Renal cortical epithelial cell (primary cell): ENCODE results near the gene PRC1. TPM values are rescaled to one million over a fixed set of nuclear protein-coding genes. Genes with fewer than 3 reads are reported as not detected.
"Not testable (repeated sequence)": the region's sequence is repeated elsewhere in the genome, so short reads cannot be mapped to it uniquely, and the experiment has no call there.

Source experiments
- DNase-seq: peaks from one replicate; pipeline ENCODE4 v3.0.0-alpha.2; 2011; ENCODE audit warnings: low read depth
- total RNA-seq: library from RNA; depleted of rRNA; stranded (reverse); fragments of >200 nt; gene quantifications from 2 replicates; pipeline ENCODE4 v1.2.3, GENCODE V29; 2014

PRC1 gene
- total RNA-seq, 1 donor from 2014 or later = 18.4 TPM

- DNase-seq = peak; percentile 63
Observed at GRCh38 chr15:90934949-90935751, 59.2 kb downstream of the PRC1 start, which contains the start of gene UNC45A. TSS of gene UNC45A (plus strand) at chr15:90935285. CDS start at chr15:90935325, 40 bp downstream.

GRCh38 chr15:90934256-90934948 is 59.9 kb downstream of the PRC1 start:
- peak; percentile 73 for DNase-seq

GRCh38 chr15:90933301-90933700 is 61.0 kb downstream of the PRC1 start:
- no peak for DNase-seq

GRCh38 chr15:90932660-90932991 is 61.7 kb downstream of the PRC1 start:
- DNase-seq = no peak

- peak; percentile 61 for DNase-seq
Observed at GRCh38 chr15:90931828-90932659, 62.3 kb downstream of the PRC1 start, which contains the start of gene HDDC3. TSS of gene HDDC3 (minus strand) at chr15:90932549. CDS start at chr15:90932540, 9 bp downstream.

- no peak for DNase-seq
Observed at GRCh38 chr15:90931575-90931827, 62.8 kb downstream of the PRC1 start.

- no peak for DNase-seq
Observed at GRCh38 chr15:90930861-90931574, 63.3 kb downstream of the PRC1 start.

- no peak for DNase-seq
Observed at GRCh38 chr15:90929246-90930019, 64.9 kb downstream of the PRC1 start.

GRCh38 chr15:90928106-90928505 is 66.2 kb downstream of the PRC1 start:
- DNase-seq = not testable (repeated sequence)

- not testable (repeated sequence) for DNase-seq
Observed at GRCh38 chr15:90926766-90927165, 67.6 kb downstream of the PRC1 start.

GRCh38 chr15:90924375-90924774 is 70.0 kb downstream of the PRC1 start:
- no peak for DNase-seq

- DNase-seq = not testable (repeated sequence)
Observed at GRCh38 chr15:90922712-90923322, 71.5 kb downstream of the PRC1 start.

GRCh38 chr15:90921887-90922286 is 72.4 kb downstream of the PRC1 start:
- no peak for DNase-seq

- no peak for DNase-seq
Observed at GRCh38 chr15:90918835-90919234, 75.5 kb downstream of the PRC1 start.

GRCh38 chr15:90918034-90918788 is 76.1 kb downstream of the PRC1 start:
- no peak for DNase-seq

GRCh38 chr15:90917569-90917968 is 76.8 kb downstream of the PRC1 start:
- DNase-seq = no peak

- DNase-seq = no peak
Observed at GRCh38 chr15:90916461-90916860, 77.9 kb downstream of the PRC1 start.
